ENCODE data around the gene TMEM131L. TPM values are rescaled to one million over a fixed set of nuclear protein-coding genes. Genes with fewer than 3 reads are reported as not detected.

The TMEM131L gene
- total and polyA plus RNA-seq, 12 donors, result 2.5 to 11.7 (median 4.8) TPM

DNA sequence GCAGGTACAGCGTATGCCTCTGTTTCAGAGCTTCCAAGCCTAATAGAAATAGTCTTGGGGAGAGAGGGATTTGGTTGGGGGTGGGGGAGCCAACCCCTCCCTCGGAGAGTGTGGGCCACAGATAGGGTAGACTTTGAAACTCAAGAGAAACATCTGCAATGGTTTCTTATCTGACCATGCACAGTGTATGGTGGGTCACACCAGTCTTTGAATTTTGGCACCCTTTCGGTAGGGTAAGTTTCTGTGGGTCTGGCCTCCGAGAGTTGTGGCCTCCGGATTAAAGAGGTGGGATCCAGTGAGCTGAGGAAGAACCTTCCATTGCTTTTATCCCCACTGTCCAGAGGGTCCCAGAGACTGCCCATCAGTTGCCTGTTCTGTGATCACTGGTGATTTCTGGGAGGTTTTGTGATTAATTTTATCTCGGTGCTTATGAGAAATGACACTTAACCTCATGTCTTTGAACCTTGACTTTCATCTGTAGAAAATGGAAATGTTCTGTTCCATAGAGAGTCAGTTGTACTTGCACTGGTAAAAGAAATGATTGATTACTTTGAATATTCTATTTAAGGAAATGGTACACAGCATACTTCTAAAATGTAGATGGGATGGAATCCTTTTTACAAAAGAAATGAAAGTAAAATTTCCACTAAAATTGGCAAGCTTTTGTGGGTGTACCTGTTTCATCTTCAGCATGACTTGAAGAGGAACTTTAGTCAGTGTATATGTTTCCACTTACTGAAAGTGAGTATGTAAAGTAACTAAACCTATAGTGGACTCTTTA is 62.7 kb downstream of the TMEM131L start:
- H3K4me1 ChIP-seq (replicated peaks in 1 of 2), result peaks cover 0 to 30% of the 10 kb centered on the region in 2 donors
- WGBS, 4 donors, result 80 to 84% (median 82%) methylated on average over 5 to 6 of the region's 6 CpGs
- no peaks in the 10 kb centered on the region for H3K27me3 ChIP-seq
- intact Hi-C loops (cut with DNase I), result no loop called here
- H3K36me3 ChIP-seq (replicated peaks in 1 of 2), result no peaks in the 10 kb centered on the region
- DNase-seq, result no peak
- no peak overlapping the region for H3K27ac ChIP-seq
- no peaks in the 10 kb centered on the region for H3K9me3 ChIP-seq (replicated peaks in 1 of 3)
- no peak overlapping the region for H3K4me3 ChIP-seq
- TF ChIP-seq, protein P1, sequence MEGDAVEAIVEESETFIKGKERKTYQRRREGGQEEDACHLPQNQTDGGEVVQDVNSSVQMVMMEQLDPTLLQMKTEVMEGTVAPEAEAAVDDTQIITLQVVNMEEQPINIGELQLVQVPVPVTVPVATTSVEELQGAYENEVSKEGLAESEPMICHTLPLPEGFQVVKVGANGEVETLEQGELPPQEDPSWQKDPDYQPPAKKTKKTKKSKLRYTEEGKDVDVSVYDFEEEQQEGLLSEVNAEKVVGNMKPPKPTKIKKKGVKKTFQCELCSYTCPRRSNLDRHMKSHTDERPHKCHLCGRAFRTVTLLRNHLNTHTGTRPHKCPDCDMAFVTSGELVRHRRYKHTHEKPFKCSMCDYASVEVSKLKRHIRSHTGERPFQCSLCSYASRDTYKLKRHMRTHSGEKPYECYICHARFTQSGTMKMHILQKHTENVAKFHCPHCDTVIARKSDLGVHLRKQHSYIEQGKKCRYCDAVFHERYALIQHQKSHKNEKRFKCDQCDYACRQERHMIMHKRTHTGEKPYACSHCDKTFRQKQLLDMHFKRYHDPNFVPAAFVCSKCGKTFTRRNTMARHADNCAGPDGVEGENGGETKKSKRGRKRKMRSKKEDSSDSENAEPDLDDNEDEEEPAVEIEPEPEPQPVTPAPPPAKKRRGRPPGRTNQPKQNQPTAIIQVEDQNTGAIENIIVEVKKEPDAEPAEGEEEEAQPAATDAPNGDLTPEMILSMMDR (IDR thresholded peaks at IDR 0.05), result no peak
- no peak for TF ChIP-seq POLR2A (IDR thresholded peaks at IDR 0.05)

GRCh38 chr4:153529646-153530045 is 63.5 kb downstream of the TMEM131L start:
- intact Hi-C loops (cut with DNase I), result no loop called here
- H3K4me1 ChIP-seq (replicated peaks in 1 of 2), result peaks cover 0 to 30% of the 10 kb centered on the region in 2 donors
- H3K36me3 ChIP-seq (replicated peaks in 1 of 2), result no peaks in the 10 kb centered on the region
- no peaks in the 10 kb centered on the region for H3K9me3 ChIP-seq (replicated peaks in 1 of 3)
- no peaks in the 10 kb centered on the region for H3K27me3 ChIP-seq
- 83 to 91% (median 87%) methylated on average over 3 of the region's 3 CpGs for WGBS, 4 donors
- no peak overlapping the region for H3K27ac ChIP-seq
- TF ChIP-seq, protein P1 (IDR thresholded peaks at IDR 0.05), result no peak
- TF ChIP-seq POLR2A (IDR thresholded peaks at IDR 0.05), result no peak
- no peak overlapping the region for H3K4me3 ChIP-seq
- DNase-seq, result no peak

DNA sequence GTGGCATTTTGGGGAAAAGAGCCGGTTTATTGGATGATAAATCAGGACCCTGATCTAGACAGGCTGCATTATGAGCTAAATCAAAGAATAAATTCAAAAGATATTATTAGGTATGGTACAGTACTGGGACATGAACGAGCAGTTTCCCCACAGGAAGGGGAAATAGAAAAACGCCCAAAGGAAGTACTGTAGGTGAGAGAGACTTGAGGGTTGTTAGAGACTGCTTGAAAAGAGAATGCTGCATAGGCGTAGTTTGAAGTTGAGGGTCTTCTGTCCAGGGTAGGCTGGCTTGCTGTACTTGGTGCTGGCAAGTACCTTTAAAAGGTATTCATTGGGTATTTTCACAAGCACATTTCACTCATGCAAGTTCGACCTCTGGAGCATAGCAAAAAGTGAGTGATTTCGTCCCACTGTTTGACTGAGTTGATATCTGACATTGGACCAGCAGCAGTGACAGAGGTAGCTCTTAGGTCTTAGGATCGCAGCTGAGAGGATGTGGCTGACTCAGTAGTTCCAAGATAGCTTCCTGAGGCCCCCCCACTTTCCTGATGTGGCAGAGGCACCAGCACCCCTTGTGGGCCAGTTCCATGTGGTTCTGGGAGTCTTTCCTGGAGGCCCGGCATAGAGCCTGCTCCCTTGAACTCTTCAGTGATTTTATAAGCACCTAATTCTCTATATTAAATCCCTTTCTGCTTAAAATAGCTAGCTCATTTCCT is 64.3 kb downstream of the TMEM131L start:
- no peaks in the 10 kb centered on the region for H3K9me3 ChIP-seq (replicated peaks in 1 of 3)
- H3K36me3 ChIP-seq (replicated peaks in 1 of 2), result no peaks in the 10 kb centered on the region
- WGBS, 4 donors, result 66 to 73% (median 69%) methylated on average over 6 to 8 of the region's 8 CpGs
- peak overlapping the region in 1 of 5 donors; percentile 30 for H3K27ac ChIP-seq
- H3K4me3 ChIP-seq, result no peak overlapping the region
- no peak for DNase-seq
- TF ChIP-seq, protein P1 (IDR thresholded peaks at IDR 0.05), result no peak
- no peak for TF ChIP-seq POLR2A (IDR thresholded peaks at IDR 0.05)
- intact Hi-C loops (cut with DNase I), result no loop called here
- H3K27me3 ChIP-seq, result no peaks in the 10 kb centered on the region
- peaks cover 0 to 30% of the 10 kb centered on the region in 2 donors for H3K4me1 ChIP-seq (replicated peaks in 1 of 2)

DNA sequence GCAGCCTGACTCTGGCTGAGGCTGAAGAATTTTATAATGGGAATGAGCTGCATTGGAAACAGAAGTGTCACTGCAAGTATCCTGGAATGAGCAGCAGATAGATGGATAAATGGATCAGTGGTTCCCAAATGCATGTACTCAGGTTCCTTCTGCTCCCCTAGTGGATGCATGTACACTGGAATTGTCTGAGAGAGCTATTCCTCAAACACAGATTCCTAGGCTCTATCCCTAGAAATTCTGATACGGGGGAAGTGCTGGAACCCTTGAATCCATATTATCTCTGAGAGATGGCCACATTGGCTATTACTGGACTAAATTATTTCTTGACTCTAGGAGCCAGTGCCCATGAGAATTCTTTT is 64.8 kb downstream of the TMEM131L start:
- no peak for TF ChIP-seq POLR2A (IDR thresholded peaks at IDR 0.05)
- TF ChIP-seq, protein P1 (IDR thresholded peaks at IDR 0.05), result no peak
- Histone ChIP-seq H3K36me3 (replicated peaks in 1 of 2) (no peaks in the 10 kb centered on the region), H3K9me3 (replicated peaks in 1 of 3) (no peaks in the 10 kb centered on the region), H3K27ac (peak overlapping the region in 1 of 5 donors; percentile 30), H3K27me3 (no peaks in the 10 kb centered on the region), H3K4me1 (replicated peaks in 1 of 2) (peaks cover 0 to 36% of the 10 kb centered on the region in 2 donors), H3K4me3 (no peak overlapping the region)
- 73 to 89% (median 81%) methylated on average over 1 of the region's 1 CpG for WGBS, 4 donors
- intact Hi-C loops (cut with DNase I), result no loop called here
- DNase-seq, result no peak

Measured in adrenal gland (tissue), 12 donors.